ENCODE results near the gene TMEM14A.
A peak's percentile ranks its signal among the peaks of the same experiment; 100 is the strongest.
"Not testable (repeated sequence)": the region's sequence is repeated elsewhere in the genome, so short reads cannot be mapped to it uniquely, and the experiment has no call there.

TMEM14A gene

GRCh38 chr6:52661551-52661950 is 9.4 kb upstream of the TMEM14A start:
- no peak for DNase-seq

- DNase-seq: no peak
Measured at GRCh38 chr6:52662031-52662430, 8.9 kb upstream of the TMEM14A start.

GRCh38 chr6:52663120-52663935 is 7.6 kb upstream of the TMEM14A start:
- no peak for DNase-seq

GRCh38 chr6:52663936-52664185 is 7.1 kb upstream of the TMEM14A start:
- DNase-seq: no peak

- DNase-seq: peak; percentile 94
Measured at GRCh38 chr6:52664186-52664990, 6.5 kb upstream of the TMEM14A start.

- no peak for DNase-seq
Measured at GRCh38 chr6:52664991-52665686, 5.8 kb upstream of the TMEM14A start.

- no peak for DNase-seq
Measured at GRCh38 chr6:52666071-52666470, 4.8 kb upstream of the TMEM14A start.

GRCh38 chr6:52666523-52666922 is 4.4 kb upstream of the TMEM14A start:
- no peak for DNase-seq

GRCh38 chr6:52667572-52667971 is 3.3 kb upstream of the TMEM14A start:
- no peak for DNase-seq

- peak; percentile 29 for DNase-seq
Measured at GRCh38 chr6:52671676-52672075, 763 bp downstream of the TMEM14A start.

GRCh38 chr6:52672412-52673025 is 1.6 kb downstream of the TMEM14A start:
- no peak for DNase-seq

- DNase-seq: no peak
Measured at GRCh38 chr6:52674666-52675065, 3.8 kb downstream of the TMEM14A start.

GRCh38 chr6:52675372-52675771 is 4.5 kb downstream of the TMEM14A start:
- DNase-seq: no peak

- DNase-seq: not testable (repeated sequence)
Measured at GRCh38 chr6:52676631-52677030, 5.7 kb downstream of the TMEM14A start.

GRCh38 chr6:52681416-52681815 is 10.5 kb downstream of the TMEM14A start:
- DNase-seq: no peak

GRCh38 chr6:52686878-52687699 is 16.2 kb downstream of the TMEM14A start:
- DNase-seq: no peak

- no peak for DNase-seq
Measured at GRCh38 chr6:52689857-52690256, 18.9 kb downstream of the TMEM14A start.

- DNase-seq: no peak
Measured at GRCh38 chr6:52691718-52692117, 20.8 kb downstream of the TMEM14A start.

GRCh38 chr6:52693773-52694172 is 22.9 kb downstream of the TMEM14A start:
- no peak for DNase-seq

- no peak for DNase-seq
Measured at GRCh38 chr6:52694404-52694803, 23.5 kb downstream of the TMEM14A start.

GRCh38 chr6:52696418-52696817 is 25.5 kb downstream of the TMEM14A start:
- no peak for DNase-seq

GRCh38 chr6:52697903-52698302 is 27.0 kb downstream of the TMEM14A start:
- no peak for DNase-seq
